H1 (cell line): ENCODE results near the gene IGLL5. TPM values are rescaled to one million over a fixed set of nuclear protein-coding genes. Genes with fewer than 3 reads are reported as not detected.

ENCODE experiments used
- CTCF ChIA-PET: fragments of 300-600 bp; sonication (Branson Sonifier 250); formaldehyde crosslinking; loops from one replicate; lab custom pipeline; 2021; ENCODE audit not compliant: partially characterized antibody; lab: Charles Lee
- POLR2A ChIA-PET: fragments of 300-600 bp; sonication (Branson Sonifier 250); formaldehyde crosslinking; loops from one replicate; lab custom pipeline; 2021; ENCODE audit warnings: inconsistent platforms; ENCODE audit not compliant: partially characterized antibody; lab: Charles Lee
- DNase-seq, 2 experiments: peaks; one replicate each; pipeline versions ENCODE4 v3.0.0 to v3.0.0-alpha.2; 2010 to 2022; ENCODE audit warnings: low spot score in 2 of 2, low read depth in 1 of 2, mixed read lengths in 1 of 2
- FAIRE-seq: peaks from 2 replicates; lab custom pipeline; 2011; peaks lifted over from hg19 to GRCh38; lab: Jason Lieb, UNC
- H2AFZ ChIP-seq: 2 replicates; pipeline ENCODE4 v1.8.1; 2012; ENCODE audit warnings: low read length, inconsistent platforms
- H2AK5ac ChIP-seq: 2 replicates; pipeline ENCODE4 v1.6.1; 2013; ENCODE audit warnings: low read depth, low read length
- H2BK120ac ChIP-seq: replicated peaks from 2 replicates; pipeline ENCODE3; 2013; ENCODE audit warnings: low read depth, low read length, inconsistent platforms
- H2BK12ac ChIP-seq: 2 replicates; pipeline ENCODE4 v1.6.1; 2013; ENCODE audit warnings: low read depth, low read length
- H2BK15ac ChIP-seq: 2 replicates; pipeline ENCODE4 v1.6.1; 2013; ENCODE audit warnings: low read length
- H2BK20ac ChIP-seq: 2 replicates; pipeline ENCODE4 v1.6.1; 2013; ENCODE audit warnings: low read length
- H2BK5ac ChIP-seq: 2 replicates; pipeline ENCODE4 v1.6.1; 2013; ENCODE audit warnings: low read depth, low read length
- H3K14ac ChIP-seq: 2 replicates; pipeline ENCODE4 v1.6.1; 2013; ENCODE audit warnings: inconsistent platforms; ENCODE audit not compliant: insufficient read length
- H3K18ac ChIP-seq: 2 replicates; pipeline ENCODE4 v1.6.1; 2013; ENCODE audit warnings: low read length; ENCODE audit errors: extremely low read depth
- H3K23ac ChIP-seq: 2 replicates; pipeline ENCODE4 v1.6.1; 2013; ENCODE audit warnings: inconsistent platforms; ENCODE audit not compliant: insufficient read length
- H3K23me2 ChIP-seq: 2 replicates; pipeline ENCODE4 v1.6.1; 2013; ENCODE audit warnings: low read depth, low read length
- H3K27ac ChIP-seq: 2 replicates; pipeline ENCODE4 v1.6.1; 2011; ENCODE audit warnings: low read depth, low read length, inconsistent platforms
- H3K27me3 ChIP-seq, 4 experiments: replicated peaks in 1 of 4; 1 replicate in 1 of 4; 2 replicates in 3 of 4; pipeline versions ENCODE4 v1.6.1 to v1.8.1; 2011 to 2013; ENCODE audit warnings: low read length in 3 of 4, mild to moderate bottlenecking in 3 of 4, inconsistent platforms in 2 of 4, mixed read lengths in 2 of 4, moderate library complexity in 1 of 4; ENCODE audit not compliant: control insufficient read depth in 3 of 4, insufficient read depth in 3 of 4; ENCODE audit errors: extremely low read depth in 1 of 4
- H3K36me3 ChIP-seq, 4 experiments: 2 replicates each; pipeline versions ENCODE4 v1.6.1 to v1.8.1; 2011 to 2013; ENCODE audit warnings: mild to moderate bottlenecking in 4 of 4, low read length in 3 of 4, moderate library complexity in 2 of 4, control low read depth in 1 of 4, inconsistent platforms in 1 of 4; ENCODE audit not compliant: insufficient read depth in 4 of 4, control insufficient read depth in 2 of 4
- H3K4ac ChIP-seq: replicated peaks from 2 replicates; pipeline ENCODE3; 2013; ENCODE audit warnings: low read length, low read depth, mixed read lengths, inconsistent platforms; ENCODE audit not compliant: insufficient read length
- H3K4me1 ChIP-seq, 4 experiments: replicated peaks in 1 of 4; 1 replicate in 1 of 4; 2 replicates in 3 of 4; pipeline versions ENCODE4 v1.6.1 to v1.8.1; 2011 to 2013; ENCODE audit warnings: low read length in 3 of 4, inconsistent platforms in 2 of 4, mixed read lengths in 1 of 4; ENCODE audit not compliant: insufficient read depth in 4 of 4, control insufficient read depth in 3 of 4
- H3K4me2 ChIP-seq, 2 experiments: 2 replicates each; pipeline versions ENCODE4 v1.6.1 to v1.8.1; 2011 to 2013; ENCODE audit warnings: low read depth in 2 of 2, low read length in 2 of 2, control low read depth in 1 of 2, inconsistent platforms in 1 of 2, mild to moderate bottlenecking in 1 of 2; ENCODE audit not compliant: insufficient read depth in 1 of 2
- H3K4me3 ChIP-seq, 4 experiments: fragments of 200-600, 300-600 bp in 1 of 4; sonication (generic), shearing (Covaris generic), sonication (Bioruptor Twin) in 1 of 4; 2 replicates each; pipeline versions ENCODE4 v1.5.1 to v1.8.1; 2011 to 2016; ENCODE audit warnings: low read length in 4 of 4, low read depth in 3 of 4, control low read depth in 2 of 4, inconsistent platforms in 2 of 4, mild to moderate bottlenecking in 2 of 4, mixed read lengths in 1 of 4, moderate library complexity in 1 of 4; ENCODE audit not compliant: insufficient read depth in 2 of 4; ENCODE audit errors: extremely low read depth in 1 of 4
- H3K56ac ChIP-seq: replicated peaks from 2 replicates; pipeline ENCODE3; 2013; ENCODE audit warnings: low read depth, mild to moderate bottlenecking, mixed read lengths, low read length, inconsistent platforms; ENCODE audit not compliant: insufficient read length
- H3K79me1 ChIP-seq: 2 replicates; pipeline ENCODE4 v1.6.1; 2013; ENCODE audit warnings: low read depth, low read length, control low read depth
- H3K79me2 ChIP-seq, 2 experiments: 2 replicates each; pipeline versions ENCODE4 v1.6.1 to v1.8.1; 2012 to 2013; ENCODE audit warnings: low read length in 2 of 2, mild to moderate bottlenecking in 2 of 2, inconsistent platforms in 1 of 2; ENCODE audit not compliant: insufficient read depth in 2 of 2, control insufficient read depth in 1 of 2
- H3K9ac ChIP-seq, 4 experiments: replicated peaks in 1 of 4; 1 replicate in 1 of 4; 2 replicates in 3 of 4; pipeline versions ENCODE4 v1.6.1 to v1.8.1; 2011 to 2013; ENCODE audit warnings: low read depth in 3 of 4, low read length in 3 of 4, control low read depth in 2 of 4, mild to moderate bottlenecking in 2 of 4, moderate library complexity in 2 of 4, inconsistent platforms in 1 of 4; ENCODE audit errors: extremely low read depth in 1 of 4
- H3K9me3 ChIP-seq, 2 experiments: 2 replicates each; pipeline versions ENCODE4 v1.6.1 to v1.8.1; 2012 to 2013; ENCODE audit warnings: mild to moderate bottlenecking in 2 of 2, moderate library complexity in 2 of 2, control low read depth in 1 of 2, inconsistent platforms in 1 of 2, low read depth in 1 of 2, low read length in 1 of 2, mixed read lengths in 1 of 2; ENCODE audit not compliant: insufficient read depth in 2 of 2
- H4K20me1 ChIP-seq, 2 experiments: replicated peaks in 1 of 2; 2 replicates each; pipeline versions ENCODE3 to v1.8.1; 2011 to 2013; ENCODE audit warnings: inconsistent platforms in 2 of 2, low read length in 2 of 2, mild to moderate bottlenecking in 1 of 2; ENCODE audit not compliant: insufficient read depth in 2 of 2, control insufficient read depth in 1 of 2
- H4K5ac ChIP-seq: 2 replicates; pipeline ENCODE4 v1.6.1; 2013; ENCODE audit warnings: low read length, low read depth, mixed read lengths, inconsistent platforms; ENCODE audit not compliant: insufficient read length
- H4K8ac ChIP-seq: 2 replicates; pipeline ENCODE4 v1.8.0; 2013; ENCODE audit warnings: mild to moderate bottlenecking, moderate library complexity, low read length, inconsistent platforms; ENCODE audit not compliant: insufficient read depth; ENCODE audit errors: extremely low read depth
- H4K91ac ChIP-seq: replicated peaks from 2 replicates; pipeline ENCODE3; 2013; ENCODE audit warnings: low read length, mixed read lengths, inconsistent platforms; ENCODE audit not compliant: insufficient read length
- ASH2L ChIP-seq: fragments of 200-600, 300-600 bp; sonication (generic); IDR thresholded peaks from one replicate; pipeline ENCODE4 v1.7.1; 2017; ENCODE audit warnings: low read length
- BCL11A ChIP-seq, 2 experiments: IDR thresholded peaks; one replicate each; pipeline ENCODE4 v1.6.1; 2011; ENCODE audit warnings: low read depth in 2 of 2, low read length in 2 of 2, mild to moderate bottlenecking in 2 of 2
- CREB1 ChIP-seq: IDR thresholded peaks from 2 replicates; pipeline ENCODE4 v1.6.1; 2012; ENCODE audit warnings: inconsistent platforms
- CTBP2 ChIP-seq: IDR thresholded peaks from 2 replicates; pipeline ENCODE4 v1.7.0; 2011; ENCODE audit warnings: borderline replicate concordance, mild to moderate bottlenecking, moderate library complexity, mixed read lengths, low read length; ENCODE audit not compliant: insufficient read depth, insufficient read length
- EP300 ChIP-seq, 2 experiments: IDR thresholded peaks; 1 replicate in 1 of 2; 2 replicates in 1 of 2; pipeline ENCODE4 v1.6.1; 2011 to 2012; ENCODE audit warnings: low read depth in 2 of 2, low read length in 2 of 2, mild to moderate bottlenecking in 2 of 2, borderline replicate concordance in 1 of 2, inconsistent platforms in 1 of 2, moderate library complexity in 1 of 2
- GABPA ChIP-seq: IDR thresholded peaks from 2 replicates; pipeline ENCODE4 v1.6.1; 2011; ENCODE audit warnings: mild to moderate bottlenecking, low read length, moderate library complexity, borderline replicate concordance; ENCODE audit not compliant: insufficient read depth
- JUND ChIP-seq: IDR thresholded peaks from 2 replicates; pipeline ENCODE4 v1.6.1; 2011; ENCODE audit warnings: mild to moderate bottlenecking, improper control_type of control experiment, low read length
- MAX ChIP-seq: IDR thresholded peaks from 2 replicates; pipeline ENCODE4 v1.6.1; 2012; ENCODE audit warnings: inconsistent platforms
- SRF ChIP-seq: IDR thresholded peaks from 2 replicates; pipeline ENCODE4 v1.6.1; 2011; ENCODE audit warnings: mild to moderate bottlenecking, low read depth, low read length, moderate library complexity
- TAF1 ChIP-seq: IDR thresholded peaks from 2 replicates; pipeline ENCODE4 v1.6.1; 2011; ENCODE audit warnings: mild to moderate bottlenecking, low read depth, low read length
- TEAD4 ChIP-seq: IDR thresholded peaks from 2 replicates; pipeline ENCODE4 v1.6.1; 2012; ENCODE audit warnings: low read depth, low read length, inconsistent platforms, mixed read lengths
- YY1 ChIP-seq: IDR thresholded peaks from 2 replicates; pipeline ENCODE4 v1.6.1; 2011; ENCODE audit warnings: low read depth, mild to moderate bottlenecking, low read length
- WGBS, 2 experiments: shearing (Covaris generic) in 1 of 2; methylation state at CpG; one replicate each; pipeline versions ENCODE4 v1.1.6 to v1.1.7; 2013 to 2015; ENCODE audit warnings: low lambda C conversion rate in 2 of 2, mixed read lengths in 2 of 2, inconsistent platforms in 1 of 2, low coverage in 1 of 2, missing lambda C conversion rate in 1 of 2; ENCODE audit not compliant: insufficient replicate concordance in 2 of 2, insufficient coverage in 1 of 2, insufficient read length in 1 of 2; ENCODE audit errors: extremely low coverage in 1 of 2, missing lambda C conversion rate in 1 of 2; 5-methylcytosine and 5-hydroxymethylcytosine counted together
- polyA plus RNA-seq, 7 experiments: library from polyadenylated mRNA; depleted of rRNA in 3 of 7; stranded (reverse) in 5 of 7; unstranded in 2 of 7; fragments of >200 nt in 5 of 7; fragments of 200-250 nt in 2 of 7; gene quantifications; 1 replicate in 5 of 7; 2 replicates in 1 of 7; 4 replicates in 1 of 7; pipeline versions ENCODE4 v1.2.1 to v1.2.3, GENCODE V29; 2011 to 2013; ENCODE audit warnings: missing spikeins in 2 of 7, mixed read lengths in 2 of 7
- total RNA-seq: library from RNA; stranded (reverse); fragmentation: NEBNext Ultra II Directional; extraction: Animal tissue kit (Norgen Biotek cat#: 25700); gene quantifications from 2 replicates; pipeline ENCODE4 v1.2.1, GENCODE V29; 2021

Gene IGLL5
- total and polyA plus RNA-seq, 2 of the 8 experiments (the other 6 are each of a cell fraction or from before 2014, with no cell fraction given): not detected

GRCh38 chr22:22879675-22880155 is 7.9 kb upstream of the IGLL5 start:
- Histone ChIP-seq H4K91ac (no peak overlapping the region), H3K79me2 (no peaks in the 10 kb centered on the region), H3K27ac (no peak overlapping the region), H2BK20ac (no peak overlapping the region), H3K23me2 (no peaks in the 10 kb centered on the region), H2BK120ac (no peak overlapping the region), H3K23ac (no peak overlapping the region), H3K4me1 (no peaks in the 10 kb centered on the region), H3K4ac (no peak overlapping the region), H4K8ac (no peak overlapping the region), H3K56ac (no peak overlapping the region), H3K9ac (no peak overlapping the region), H3K79me1 (no peaks in the 10 kb centered on the region), H2AFZ (no peak overlapping the region), H3K4me2 (no peak overlapping the region), H2BK5ac (no peak overlapping the region), H3K27me3 (peaks cover 6 to 17% (median 11%) of the 10 kb centered on the region in 4 experiments), H4K5ac (no peak overlapping the region), H3K14ac (no peak overlapping the region), H2BK15ac (no peak overlapping the region), H2BK12ac (no peak overlapping the region), H4K20me1 (no peaks in the 10 kb centered on the region), H3K36me3 (no peaks in the 10 kb centered on the region), H3K4me3 (no peak overlapping the region), H3K18ac (no peak overlapping the region), H2AK5ac (no peak overlapping the region), H3K9me3 (peaks cover 10 to 50% of the 10 kb centered on the region in 2 experiments; a peak in 3 of 4 replicates)
- DNase-seq (no peak), FAIRE-seq (no peak)
- ChIA-PET CTCF (no interaction called here), POLR2A (no interaction called here)
- TF ChIP-seq SRF (no peak), EP300 (IDR thresholded peaks at IDR 0.05; ENCODE audit: borderline replicate concordance in 1 of 2, low read depth in 2 of 2, low read length in 2 of 2) (no peak), YY1 (no peak), CREB1 (no peak), BCL11A (IDR thresholded peaks at IDR 0.05; ENCODE audit: low read depth in 2 of 2, low read length in 2 of 2) (no peak), MAX (no peak), JUND (no peak), TEAD4 (no peak), GABPA (no peak), TAF1 (no peak), ASH2L (no peak), CTBP2 (no peak)
- 70% methylated on average over 5 of the region's 5 CpGs; no CpG with 5 or more reads in 1 of the 2 experiments for WGBS, 2 experiments
